Small intestine (tissue), 7 donors: ENCODE results near the gene NTN4. TPM values are rescaled to one million over a fixed set of nuclear protein-coding genes. Genes with fewer than 3 reads are reported as not detected.

ENCODE experiments used
- DNase-seq, 2 donors: peaks; one replicate each; pipeline versions ENCODE4 v3.0.0 to v3.0.0-alpha.2; 2013
- FAIRE-seq: peaks from 2 replicates; lab custom pipeline; 2012; peaks lifted over from hg19 to GRCh38; lab: Jason Lieb, UNC
- H3K27ac ChIP-seq, 3 donors: one replicate each; pipeline ENCODE4 v1.5.1; 2013; ENCODE audit warnings: low read length in 2 of 3, mild to moderate bottlenecking in 2 of 3, control low read depth in 1 of 3, inconsistent platforms in 1 of 3, low read depth in 1 of 3, moderate library complexity in 1 of 3
- H3K27me3 ChIP-seq, 3 donors: one replicate each; pipeline ENCODE4 v1.6.1; 2013; ENCODE audit warnings: low read length in 3 of 3, inconsistent platforms in 1 of 3; ENCODE audit not compliant: control insufficient read depth in 3 of 3, insufficient read depth in 3 of 3
- H3K36me3 ChIP-seq, 3 donors: one replicate each; pipeline ENCODE4 v1.6.1; 2013; ENCODE audit warnings: low read length in 3 of 3, inconsistent platforms in 1 of 3, low read depth in 1 of 3, mild to moderate bottlenecking in 1 of 3, moderate library complexity in 1 of 3; ENCODE audit not compliant: control insufficient read depth in 3 of 3, insufficient read depth in 2 of 3
- H3K4me1 ChIP-seq, 3 donors: one replicate each; pipeline ENCODE4 v1.6.1; 2013; ENCODE audit warnings: low read length in 2 of 3, inconsistent platforms in 1 of 3, low read depth in 1 of 3, mild to moderate bottlenecking in 1 of 3, moderate library complexity in 1 of 3; ENCODE audit not compliant: control insufficient read depth in 3 of 3, insufficient read depth in 2 of 3
- H3K4me3 ChIP-seq, 3 donors: one replicate each; pipeline ENCODE4 v1.5.1; 2013; ENCODE audit warnings: low read length in 3 of 3, control low read depth in 1 of 3, inconsistent platforms in 1 of 3, low read depth in 1 of 3, mild to moderate bottlenecking in 1 of 3, moderate library complexity in 1 of 3
- H3K9me3 ChIP-seq, 2 donors: one replicate each; pipeline ENCODE4 v1.6.1; 2013; ENCODE audit warnings: low read depth in 1 of 2, low read length in 1 of 2; ENCODE audit not compliant: control insufficient read depth in 2 of 2, insufficient read depth in 1 of 2
- WGBS, 3 donors: extraction: QIAGEN DNeasy Blood & Tissue Kit; methylation state at CpG; one replicate each; pipeline ENCODE4 v1.1.7; 2013; 5-methylcytosine and 5-hydroxymethylcytosine counted together
- polyA plus RNA-seq, 4 donors: library from polyadenylated mRNA; stranded (reverse) in 3 of 4; unstranded in 1 of 4; fragments of 200-250 nt in 3 of 4; fragments of 120-200 nt in 1 of 4; gene quantifications; one replicate each; pipeline versions ENCODE4 v1.2.1 to v1.2.3, GENCODE V29; 2013
- donor health status: healthy with polysubstance abuse.
- donor health status: control.
- donor health status: control.
- donor health status: Bipolar disorder and iron deficiency.
- donor health status: healthy.

NTN4 gene
- polyA plus RNA-seq, 4 donors = 1.6 to 45.7 (median 9.8) TPM

- no peak overlapping the region for H3K27ac ChIP-seq
- FAIRE-seq (no peak), DNase-seq (no peak)
- 84 to 95% (median 89%) methylated on average over 4 of the region's 4 CpGs for WGBS, 3 donors
- H3K4me1 ChIP-seq = no peaks in the 10 kb centered on the region
- H3K27me3 ChIP-seq = peaks cover 0 to 1% (median 0%) of the 10 kb centered on the region in 3 donors
- peaks cover 0 to 3% (median 0%) of the 10 kb centered on the region in 3 donors for H3K36me3 ChIP-seq
- H3K4me3 ChIP-seq = no peak overlapping the region
- no peaks in the 10 kb centered on the region for H3K9me3 ChIP-seq
Measured at GRCh38 chr12:95720146-95720545, 70.4 kb downstream of the NTN4 start.

GRCh38 chr12:95718772-95719171, 71.8 kb downstream of the NTN4 start:
- Histone ChIP-seq H3K9me3 (no peaks in the 10 kb centered on the region), H3K4me1 (no peaks in the 10 kb centered on the region), H3K36me3 (peaks cover 0 to 3% (median 0%) of the 10 kb centered on the region in 3 donors), H3K4me3 (no peak overlapping the region), H3K27me3 (peaks cover 0 to 1% (median 0%) of the 10 kb centered on the region in 3 donors), H3K27ac (no peak overlapping the region)
- DNase-seq (no peak), FAIRE-seq (peak; percentile 26)
- WGBS, 3 donors = 68 to 71% (median 70%) methylated on average over 2 of the region's 2 CpGs

GRCh38 chr12:95718006-95718431, 72.5 kb downstream of the NTN4 start:
- Histone ChIP-seq H3K4me3 (no peak overlapping the region), H3K9me3 (no peaks in the 10 kb centered on the region), H3K27me3 (peaks cover 0 to 1% (median 0%) of the 10 kb centered on the region in 3 donors), H3K36me3 (peaks cover 0 to 5% (median 0%) of the 10 kb centered on the region in 3 donors), H3K27ac (no peak overlapping the region), H3K4me1 (no peaks in the 10 kb centered on the region)
- 45 to 55% (median 48%) methylated on average over 3 of the region's 3 CpGs for WGBS, 3 donors
- FAIRE-seq (no peak), DNase-seq (no peak)

GRCh38 chr12:95717316-95717928, 73.1 kb downstream of the NTN4 start:
- no peak for FAIRE-seq
- Histone ChIP-seq H3K9me3 (no peaks in the 10 kb centered on the region), H3K27ac (no peak overlapping the region), H3K36me3 (peaks cover 0 to 4% (median 0%) of the 10 kb centered on the region in 3 donors), H3K4me3 (no peak overlapping the region), H3K4me1 (no peaks in the 10 kb centered on the region), H3K27me3 (peaks cover 0 to 1% (median 0%) of the 10 kb centered on the region in 3 donors)
- no peak for DNase-seq
- 78 to 90% (median 88%) methylated on average over 5 of the region's 5 CpGs for WGBS, 3 donors

GRCh38 chr12:95715177-95715576, 75.4 kb downstream of the NTN4 start:
- Histone ChIP-seq H3K4me1 (no peaks in the 10 kb centered on the region), H3K4me3 (no peak overlapping the region), H3K36me3 (peaks cover 0 to 2% (median 0%) of the 10 kb centered on the region in 3 donors), H3K27me3 (no peaks in the 10 kb centered on the region), H3K27ac (no peak overlapping the region), H3K9me3 (no peaks in the 10 kb centered on the region)
- DNase-seq (no peak), FAIRE-seq (no peak)
- 93 to 100% (median 93%) methylated on average over 1 of the region's 1 CpG for WGBS, 3 donors

GRCh38 chr12:95712269-95712668, 78.3 kb downstream of the NTN4 start:
- H3K9me3 ChIP-seq = no peaks in the 10 kb centered on the region
- H3K27ac ChIP-seq = no peak overlapping the region
- FAIRE-seq = no peak
- H3K4me1 ChIP-seq = no peaks in the 10 kb centered on the region
- whole genome bisulfite sequencing, 3 donors = 86 to 93% (median 90%) methylated on average over 3 of the region's 3 CpGs
- H3K36me3 ChIP-seq = peaks cover 0 to 4% (median 0%) of the 10 kb centered on the region in 3 donors
- H3K27me3 ChIP-seq = no peaks in the 10 kb centered on the region
- DNase-seq = no peak
- no peak overlapping the region for H3K4me3 ChIP-seq

- DNase-seq = no peak
- 91 to 92% (median 92%) methylated on average over 8 of the region's 8 CpGs for WGBS, 3 donors
Measured at GRCh38 chr12:95710386-95710785, 80.2 kb downstream of the NTN4 start.

GRCh38 chr12:95709152-95709551, 81.4 kb downstream of the NTN4 start:
- no peaks in the 10 kb centered on the region for H3K27me3 ChIP-seq
- peaks cover 0 to 4% (median 0%) of the 10 kb centered on the region in 3 donors for H3K36me3 ChIP-seq
- no peaks in the 10 kb centered on the region for H3K9me3 ChIP-seq
- H3K27ac ChIP-seq = no peak overlapping the region
- no peak for FAIRE-seq
- no peak overlapping the region for H3K4me3 ChIP-seq
- 72 to 85% (median 80%) methylated on average over 2 of the region's 2 CpGs for WGBS, 3 donors
- DNase-seq = no peak
- H3K4me1 ChIP-seq = no peaks in the 10 kb centered on the region

More at GRCh38 chr12:95710386-95710785, 80.2 kb downstream of the NTN4 start:
- Histone ChIP-seq H3K27me3 (no peaks in the 10 kb centered on the region), H3K36me3 (peaks cover 0 to 4% (median 0%) of the 10 kb centered on the region in 3 donors), H3K4me1 (no peaks in the 10 kb centered on the region), H3K4me3 (no peak overlapping the region), H3K27ac (no peak overlapping the region), H3K9me3 (no peaks in the 10 kb centered on the region)
- no peak for FAIRE-seq
